HG03575 (cell line): ENCODE measurements around the gene TMPRSS11B.
"Not testable (repeated sequence)": the region's sequence is repeated elsewhere in the genome, so short reads cannot be mapped to it uniquely, and the experiment has no call there.

Experiments
- ATAC-seq: cut with Tn5 transposase; IDR thresholded peaks from one replicate; pipeline ENCODE4 v1.9.1; 2021; ENCODE audit not compliant: unreplicated experiment, insufficient number of reproducible peaks, low FRiP score; ENCODE audit errors: extremely low read depth

The TMPRSS11B gene

GRCh38 chr4:68245594-68245993, at the start of gene TMPRSS11B:
Gene TMPRSS11B (minus strand): TSS chr4:68245694. CDS start chr4:68245558, 136 bp downstream.
- ATAC-seq = no peak

- no peak for ATAC-seq
Observed at GRCh38 chr4:68291256-68291655, 45.8 kb upstream of the TMPRSS11B start.

- no peak for ATAC-seq
Observed at GRCh38 chr4:68288393-68288740, 42.9 kb upstream of the TMPRSS11B start.

GRCh38 chr4:68287704-68288392, 42.4 kb upstream of the TMPRSS11B start:
- no peak for ATAC-seq

- no peak for ATAC-seq
Observed at GRCh38 chr4:68283714-68284113, 38.2 kb upstream of the TMPRSS11B start.

GRCh38 chr4:68283095-68283494, 37.6 kb upstream of the TMPRSS11B start:
- no peak for ATAC-seq

- ATAC-seq = not testable (repeated sequence)
Observed at GRCh38 chr4:68281796-68282740, 36.6 kb upstream of the TMPRSS11B start.

- ATAC-seq = no peak
Observed at GRCh38 chr4:68278029-68278428, 32.5 kb upstream of the TMPRSS11B start.

- ATAC-seq = no peak
Observed at GRCh38 chr4:68277627-68278026, 32.1 kb upstream of the TMPRSS11B start.

GRCh38 chr4:68272860-68273259, 27.4 kb upstream of the TMPRSS11B start:
- ATAC-seq = no peak

GRCh38 chr4:68272380-68272779, 26.9 kb upstream of the TMPRSS11B start:
- peak; percentile 37 for ATAC-seq

GRCh38 chr4:68271851-68272357, 26.4 kb upstream of the TMPRSS11B start:
- ATAC-seq = peak; percentile 39

- no peak for ATAC-seq
Observed at GRCh38 chr4:68267433-68267944, 22.0 kb upstream of the TMPRSS11B start.

GRCh38 chr4:68264875-68265565, 19.5 kb upstream of the TMPRSS11B start:
- ATAC-seq = no peak

GRCh38 chr4:68259191-68259590, 13.7 kb upstream of the TMPRSS11B start:
- ATAC-seq = no peak

GRCh38 chr4:68257719-68258118, 12.2 kb upstream of the TMPRSS11B start:
- no peak for ATAC-seq

GRCh38 chr4:68256284-68256683, 10.8 kb upstream of the TMPRSS11B start:
- ATAC-seq = no peak

- ATAC-seq = no peak
Observed at GRCh38 chr4:68250151-68250930, 4.8 kb upstream of the TMPRSS11B start.
